HG03097 (cell line): ENCODE results near the gene PRDM16.

Experiments used
- ATAC-seq: cut with Tn5 transposase; IDR thresholded peaks from one replicate; pipeline ENCODE4 v1.9.1; 2021; ENCODE audit not compliant: unreplicated experiment, low FRiP score

The PRDM16 gene

GRCh38 chr1:3452866-3453175, 383.8 kb downstream of the PRDM16 start:
- ATAC-seq, result no peak

DNA sequence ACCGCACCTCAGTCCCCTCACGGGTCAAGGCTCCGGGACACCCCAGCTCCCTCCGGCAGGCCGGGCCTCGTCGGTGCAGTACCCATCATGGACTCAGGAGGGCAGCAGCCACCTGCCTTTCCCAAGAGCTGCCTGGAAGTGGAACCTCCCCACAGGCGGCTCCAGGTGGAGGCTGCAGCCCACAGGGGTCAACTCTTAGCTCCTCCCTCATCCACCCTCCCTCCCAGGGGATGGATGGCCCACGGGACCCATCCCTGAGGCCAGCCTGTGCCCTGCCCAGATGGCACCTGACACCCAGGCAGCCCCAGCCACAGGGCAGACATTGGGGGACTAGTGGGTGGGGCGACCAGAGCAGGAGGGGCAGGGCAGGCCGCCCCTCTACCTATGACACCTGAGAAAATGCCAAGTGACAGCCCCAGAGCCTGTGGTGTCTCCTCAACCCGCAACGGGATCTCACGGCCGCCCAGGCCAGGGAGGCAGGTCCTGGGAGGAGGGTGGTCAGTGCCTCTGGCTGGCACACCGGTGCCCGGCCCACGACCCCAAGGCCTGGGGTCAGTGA, 384.3 kb downstream of the PRDM16 start:
- no peak for ATAC-seq

GRCh38 chr1:3453891-3454810, 385.1 kb downstream of the PRDM16 start, which contains the start of gene ARHGEF16:
Gene ARHGEF16 (plus strand): TSS chr1:3454665. CDS start chr1:3463085, 8,420 bp downstream.
- no peak for ATAC-seq

DNA sequence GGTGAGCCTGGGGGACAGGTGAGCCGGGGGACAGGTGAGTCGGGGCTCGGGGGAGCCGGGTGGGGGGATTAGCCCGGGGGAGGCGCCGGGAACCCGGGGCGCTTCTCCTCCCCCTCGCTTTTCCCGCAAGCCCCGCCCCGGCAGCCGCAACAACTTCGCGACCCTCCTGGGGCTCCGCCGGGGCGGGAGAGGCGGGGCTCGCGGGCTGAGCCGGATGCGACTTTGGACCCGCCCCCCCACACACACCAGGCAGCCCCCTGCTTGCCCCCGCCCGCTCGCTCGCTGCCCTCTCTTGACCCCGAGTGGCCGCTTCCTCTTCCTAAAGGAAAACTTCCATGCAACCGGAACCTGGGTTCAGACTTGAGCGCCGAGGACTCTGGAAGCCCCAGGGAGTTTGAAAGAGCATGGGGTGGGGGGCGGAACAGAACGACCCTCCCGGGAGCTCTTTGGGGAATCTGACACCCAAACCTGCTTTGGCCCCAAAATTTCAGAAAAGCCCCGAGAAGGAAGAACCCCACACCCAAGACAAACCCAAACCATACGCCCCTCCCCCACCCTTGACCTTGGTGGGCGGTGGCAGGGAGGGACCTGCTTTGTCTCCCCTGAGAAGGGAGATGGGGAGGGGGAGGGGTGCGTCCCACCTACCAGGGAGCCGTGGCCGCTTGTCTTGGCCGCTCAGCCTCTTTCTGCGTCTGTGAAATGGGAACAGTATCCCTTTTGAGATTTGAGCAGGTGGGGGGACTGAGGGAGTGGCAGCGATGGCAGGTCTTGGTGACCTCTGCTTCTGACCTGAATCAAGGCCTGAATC, 386.0 kb downstream of the PRDM16 start:
- no peak for ATAC-seq

- ATAC-seq, result no peak
These were observed 386.9 kb downstream of the PRDM16 start for GRCh38 chr1:3455670-3456448.

GRCh38 chr1:3456449-3456963, 387.5 kb downstream of the PRDM16 start:
- no peak for ATAC-seq

- ATAC-seq, result no peak
These were observed 388.2 kb downstream of the PRDM16 start for GRCh38 chr1:3456964-3457909.

DNA sequence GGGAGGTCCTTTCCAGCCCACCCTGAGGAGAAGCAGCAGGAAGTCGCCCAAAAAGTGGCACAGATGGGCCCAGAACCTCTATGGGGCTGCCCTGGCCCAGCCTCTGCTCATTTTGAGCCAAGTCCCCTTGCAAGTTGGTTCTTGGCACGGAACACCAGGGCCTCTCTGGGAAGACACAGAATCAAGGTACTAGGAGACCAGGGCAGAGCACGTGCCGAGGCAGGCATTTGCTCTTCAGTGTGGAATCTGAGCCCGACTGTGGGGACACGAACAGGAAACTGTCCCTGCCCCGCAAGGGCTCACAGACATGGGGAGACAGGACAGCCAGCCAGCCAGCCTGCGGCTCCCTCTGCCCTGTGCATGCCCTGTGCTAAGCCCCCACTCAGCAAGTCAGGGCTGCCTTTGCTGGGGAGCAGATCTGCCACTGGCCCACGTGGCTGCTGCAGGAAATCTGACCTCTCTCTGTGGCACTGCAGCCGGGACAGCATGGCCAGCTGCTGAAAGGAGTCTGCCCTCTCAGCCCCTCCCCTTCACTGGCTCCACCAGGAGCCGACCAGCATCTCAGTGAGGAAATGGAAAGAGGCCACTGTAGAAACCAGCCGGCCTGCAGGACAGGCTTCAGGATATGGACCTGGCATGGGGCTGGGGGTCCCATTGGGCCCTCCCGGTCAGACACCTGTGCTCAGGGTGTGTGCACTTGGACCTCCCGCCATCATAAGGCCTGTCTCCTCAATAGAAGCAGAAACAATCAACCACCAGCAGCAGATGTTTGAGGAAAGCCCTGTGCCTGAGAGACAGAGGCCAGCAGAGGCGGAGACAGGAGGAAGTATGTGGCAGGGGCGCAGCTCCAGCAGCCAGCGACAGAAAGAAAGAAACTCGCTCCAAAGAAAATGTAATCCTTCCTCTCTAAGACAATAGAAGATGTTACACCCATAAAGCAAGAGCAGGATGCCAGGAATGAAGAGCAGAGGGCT, 389.2 kb downstream of the PRDM16 start:
- no peak for ATAC-seq

DNA sequence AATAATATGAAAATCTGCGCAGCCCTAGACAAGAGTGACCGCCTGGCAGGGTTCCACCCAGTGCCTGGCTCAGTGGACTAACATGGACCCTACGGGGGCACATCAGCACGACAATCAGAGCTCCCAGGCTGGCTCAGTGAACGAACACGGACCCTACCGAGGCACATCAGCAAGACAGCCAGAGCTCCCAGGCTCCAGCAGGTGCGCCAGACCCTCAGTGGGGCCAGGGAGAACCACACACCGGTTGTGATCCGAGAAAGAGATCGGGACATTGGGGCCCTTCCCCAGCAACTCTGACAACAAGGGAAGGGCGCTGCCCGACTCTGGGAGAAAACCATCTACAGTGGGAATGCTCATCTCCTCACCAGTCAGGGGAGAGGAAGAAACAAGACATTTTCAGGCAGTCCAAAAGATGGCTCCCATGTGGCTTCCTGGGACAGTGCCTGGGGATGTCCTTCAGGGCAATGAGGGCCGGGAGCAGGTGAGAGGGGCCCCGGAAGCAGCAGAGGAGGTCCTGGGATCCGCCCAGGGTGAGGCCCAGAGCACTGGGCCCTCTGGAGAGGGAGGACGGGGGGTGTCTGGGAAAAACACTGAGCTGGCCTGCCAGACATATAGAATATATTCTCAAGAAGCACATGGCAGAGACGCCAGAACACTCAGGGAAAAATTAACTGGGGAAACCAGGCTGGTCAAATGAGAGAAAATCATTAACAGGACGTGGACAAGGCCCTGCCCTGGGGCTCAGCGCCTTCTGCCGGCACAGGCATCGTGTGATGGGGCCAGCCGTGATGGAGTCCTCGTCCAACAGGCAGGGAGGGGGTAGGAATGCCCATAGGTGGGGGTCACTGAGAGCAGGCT, 390.3 kb downstream of the PRDM16 start:
- no peak for ATAC-seq

- no peak for ATAC-seq
These were observed 391.1 kb downstream of the PRDM16 start for GRCh38 chr1:3459940-3460671.

DNA sequence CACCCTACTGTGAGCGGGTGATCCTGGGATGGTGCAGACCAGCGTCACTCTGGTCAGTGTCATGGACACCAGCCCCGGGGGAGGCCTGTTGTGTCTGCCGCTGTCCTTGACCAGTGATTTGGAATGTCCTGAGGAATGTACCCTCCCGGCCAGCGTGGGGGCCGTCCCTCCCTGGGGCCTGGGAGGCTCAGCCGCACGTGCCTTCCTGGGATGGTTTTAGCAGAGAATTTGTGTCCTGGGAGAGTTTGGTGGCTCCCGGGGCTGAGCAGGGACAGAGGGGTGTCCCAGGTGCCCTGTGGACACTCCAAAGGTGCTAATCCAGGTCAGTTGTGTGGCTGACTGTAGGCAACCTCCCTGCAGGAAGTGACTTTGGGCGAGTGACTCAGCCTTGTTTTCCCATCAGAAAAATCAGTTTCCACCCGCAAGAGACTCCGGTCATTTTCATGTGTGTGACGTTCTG, 391.7 kb downstream of the PRDM16 start:
- ATAC-seq, result no peak

DNA sequence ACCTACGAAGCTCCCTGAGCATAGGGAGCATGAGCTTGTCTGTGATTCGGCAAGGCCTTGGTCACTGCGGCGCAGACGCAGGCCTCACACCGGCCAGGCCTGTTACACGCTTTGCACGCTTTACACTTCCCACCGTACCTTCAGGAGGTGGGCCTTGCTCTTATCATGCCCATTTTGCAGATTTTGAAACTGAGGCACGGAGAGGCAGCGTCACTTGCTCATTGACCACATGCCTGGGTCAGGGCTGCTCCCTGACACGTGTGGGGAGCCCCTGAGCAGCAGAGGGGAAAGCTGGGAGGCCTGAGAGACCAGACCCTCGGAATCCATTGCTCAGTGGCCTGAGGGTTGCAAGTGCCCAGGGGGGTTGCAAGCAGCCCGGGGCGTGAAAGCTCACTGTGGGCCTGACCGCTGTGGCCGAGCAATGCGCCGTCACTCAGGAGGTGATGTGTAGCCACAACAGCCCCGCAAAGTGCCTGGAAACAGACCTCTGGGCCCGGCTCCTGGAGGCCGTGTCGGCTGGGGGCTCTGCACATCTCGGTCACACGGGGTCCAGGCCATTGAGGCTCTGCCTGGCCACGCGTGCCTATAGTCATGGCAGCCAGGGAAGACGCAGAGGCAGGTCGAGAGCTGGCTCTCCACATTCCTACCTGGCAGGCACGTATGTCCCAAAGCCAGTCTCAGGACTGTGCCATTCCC, 392.4 kb downstream of the PRDM16 start:
- no peak for ATAC-seq

GRCh38 chr1:3461934-3462275, 392.9 kb downstream of the PRDM16 start:
- no peak for ATAC-seq

DNA sequence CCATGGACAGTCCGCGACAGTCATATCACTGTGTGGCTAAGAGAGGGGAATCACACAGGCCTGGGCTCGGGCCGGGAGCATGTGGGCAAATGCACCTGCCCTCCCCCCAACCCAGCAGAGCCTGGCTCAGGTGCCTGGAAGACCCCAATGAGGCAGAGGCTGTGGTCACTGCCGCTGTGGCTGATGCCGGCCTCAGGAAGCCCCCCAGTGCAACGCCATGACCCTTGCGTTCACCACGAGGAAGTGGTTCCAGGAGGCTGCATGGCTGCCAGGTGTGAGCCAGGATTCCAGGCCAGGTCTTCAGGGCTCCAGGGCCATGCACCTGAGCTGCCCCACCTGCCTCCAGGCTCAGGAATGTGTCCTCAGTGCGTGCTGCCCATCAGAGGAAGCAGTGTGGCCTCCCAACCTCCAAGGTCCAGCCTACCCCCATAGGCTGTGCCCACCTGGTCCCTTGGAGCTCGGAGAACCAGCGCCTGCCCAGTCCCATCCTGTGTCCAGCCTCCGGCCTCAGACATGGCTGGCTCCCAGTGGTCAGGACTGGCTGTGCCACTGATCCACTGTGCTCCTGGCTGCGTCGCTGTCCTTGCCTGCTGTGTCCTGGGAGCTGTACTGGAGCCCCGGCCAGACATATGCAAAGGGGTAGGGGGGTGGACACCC, 393.5 kb downstream of the PRDM16 start:
- no peak for ATAC-seq

DNA sequence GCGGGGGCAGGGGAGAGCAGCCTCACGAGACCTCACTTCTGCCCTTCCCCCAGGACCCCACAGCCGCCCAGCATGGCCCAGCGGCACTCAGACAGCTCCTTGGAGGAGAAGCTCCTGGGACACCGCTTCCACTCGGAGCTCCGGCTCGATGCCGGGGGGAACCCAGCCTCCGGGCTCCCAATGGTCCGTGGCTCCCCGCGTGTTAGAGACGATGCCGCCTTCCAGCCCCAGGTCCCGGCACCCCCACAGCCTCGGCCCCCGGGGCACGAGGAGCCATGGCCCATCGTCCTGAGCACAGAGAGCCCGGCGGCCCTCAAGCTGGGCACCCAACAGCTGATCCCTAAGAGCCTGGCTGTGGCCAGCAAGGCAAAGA, 394.0 kb downstream of the PRDM16 start:
- no peak for ATAC-seq
